PC-9 (cell line): Measurements from ENCODE around the gene HSD17B2.

ENCODE experiments used
- EZH2 ChIP-seq: fragments of 200-600 bp; sonication (generic); IDR thresholded peaks from 2 replicates; pipeline ENCODE4 v1.8.0; 2017; ENCODE audit warnings: antibody characterized with exemption, low read depth
- TF ChIP-seq, protein P1 (sequence below): fragments of 200-600 bp; sonication (generic); conservative IDR thresholded peaks from 2 replicates; pipeline ENCODE4 v1.6.1; 2017; ENCODE audit warnings: mixed run types, antibody characterized with exemption, mild to moderate bottlenecking, moderate library complexity

GRCh38 chr16:82092711-82093110, 57.7 kb downstream of the HSD17B2 start:
- TF ChIP-seq, protein P1, sequence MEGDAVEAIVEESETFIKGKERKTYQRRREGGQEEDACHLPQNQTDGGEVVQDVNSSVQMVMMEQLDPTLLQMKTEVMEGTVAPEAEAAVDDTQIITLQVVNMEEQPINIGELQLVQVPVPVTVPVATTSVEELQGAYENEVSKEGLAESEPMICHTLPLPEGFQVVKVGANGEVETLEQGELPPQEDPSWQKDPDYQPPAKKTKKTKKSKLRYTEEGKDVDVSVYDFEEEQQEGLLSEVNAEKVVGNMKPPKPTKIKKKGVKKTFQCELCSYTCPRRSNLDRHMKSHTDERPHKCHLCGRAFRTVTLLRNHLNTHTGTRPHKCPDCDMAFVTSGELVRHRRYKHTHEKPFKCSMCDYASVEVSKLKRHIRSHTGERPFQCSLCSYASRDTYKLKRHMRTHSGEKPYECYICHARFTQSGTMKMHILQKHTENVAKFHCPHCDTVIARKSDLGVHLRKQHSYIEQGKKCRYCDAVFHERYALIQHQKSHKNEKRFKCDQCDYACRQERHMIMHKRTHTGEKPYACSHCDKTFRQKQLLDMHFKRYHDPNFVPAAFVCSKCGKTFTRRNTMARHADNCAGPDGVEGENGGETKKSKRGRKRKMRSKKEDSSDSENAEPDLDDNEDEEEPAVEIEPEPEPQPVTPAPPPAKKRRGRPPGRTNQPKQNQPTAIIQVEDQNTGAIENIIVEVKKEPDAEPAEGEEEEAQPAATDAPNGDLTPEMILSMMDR: no peak
- TF ChIP-seq EZH2: no peak
